Activated B cell treated with CpG ODN at 0.5 μM for 24 hours (primary cell): ENCODE measurements around the gene UBR4. TPM values are rescaled to one million over a fixed set of nuclear protein-coding genes. Genes with fewer than 3 reads are reported as not detected.

ENCODE experiments used
- ATAC-seq: fragments of 200-7000 bp; cut with Tn5 transposase; one replicate; pipeline ENCODE4 v1.10.0; 2021; ENCODE audit warnings: low read depth, mild to moderate bottlenecking, moderate library complexity
- CTCF ChIA-PET: fragments of 350-600 bp; sonication (Branson Sonifier 250); formaldehyde crosslinking; loops from one replicate; lab custom pipeline; 2021; ENCODE audit warnings: antibody characterized with exemption; lab: Charles Lee
- POLR2A ChIA-PET: fragments of 350-600 bp; sonication (Branson Sonifier 250); formaldehyde crosslinking; loops from one replicate; lab custom pipeline; 2021; ENCODE audit warnings: antibody characterized with exemption; lab: Charles Lee
- DNase-seq: peaks from one replicate; pipeline ENCODE4 v3.0.0; 2022
- H3K27ac Mint-ChIP-seq: one replicate; pipeline ENCODE4 v1.8.0; 2020; ENCODE audit warnings: mixed read lengths
- H3K27me3 Mint-ChIP-seq: one replicate; pipeline ENCODE4 v1.8.0; 2021; ENCODE audit warnings: mixed read lengths
- H3K36me3 Mint-ChIP-seq: one replicate; pipeline ENCODE4 v1.8.0; 2021; ENCODE audit warnings: low read depth, mixed read lengths
- H3K4me1 Mint-ChIP-seq: one replicate; pipeline ENCODE4 v1.8.0; 2021; ENCODE audit warnings: mixed read lengths
- H3K4me3 Mint-ChIP-seq: one replicate; pipeline ENCODE4 v1.8.0; 2020; ENCODE audit warnings: mild to moderate bottlenecking, mixed read lengths
- H3K9me3 Mint-ChIP-seq: one replicate; pipeline ENCODE4 v1.8.0; 2020; ENCODE audit warnings: mixed read lengths
- intact Hi-C: fragments of 100-400 bp; cut with micrococcal nuclease; formaldehyde crosslinking; loops from one replicate; pipeline ENCODE4 v1.15.1; 2024
- total RNA-seq: library from RNA; stranded (reverse); gene quantifications from 2 replicates; pipeline ENCODE4 v1.2.3, GENCODE V29; 2022
- TF ChIP-seq, protein P1 (sequence below): fragments of 200-600 bp; IDR thresholded peaks from one replicate; pipeline ENCODE4 v1.8.0; 2022; ENCODE audit warnings: antibody characterized with exemption, mild to moderate bottlenecking

The UBR4 gene
- total RNA-seq, 1 donor from 2014 or later: 262 TPM

DNA sequence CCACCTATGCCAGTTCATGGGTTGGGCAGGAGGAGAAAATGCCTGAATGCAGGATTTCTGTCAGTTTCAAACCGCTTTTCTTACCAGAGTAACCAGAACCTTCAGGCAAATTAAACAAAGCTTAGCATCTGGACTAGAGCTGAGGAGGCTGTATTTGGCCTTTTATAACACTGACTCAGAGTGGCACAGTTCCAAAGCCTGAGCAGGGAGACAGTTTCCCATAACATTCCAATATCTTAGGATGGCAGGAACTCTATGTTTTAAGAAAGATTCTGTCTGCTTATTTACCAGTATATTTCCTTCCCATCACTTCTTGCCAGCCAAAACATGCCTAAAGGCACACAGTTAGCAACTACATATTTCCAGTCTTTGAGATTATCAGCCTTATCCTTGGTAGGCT lies 46.8 kb downstream of the UBR4 start:
- Mint-ChIP-seq H3K4me1 (no peaks in the 10 kb centered on the region), H3K9me3 (no peaks in the 10 kb centered on the region), H3K27ac (no peak overlapping the region), H3K4me3 (no peak overlapping the region), H3K36me3 (peaks cover 98% of the 10 kb centered on the region), H3K27me3 (no peaks in the 10 kb centered on the region)
- ChIA-PET CTCF (no interaction called here), POLR2A (no interaction called here)
- intact Hi-C loops: no loop called here
- DNase-seq (no peak), ATAC-seq (no peak)
- TF ChIP-seq, protein P1, sequence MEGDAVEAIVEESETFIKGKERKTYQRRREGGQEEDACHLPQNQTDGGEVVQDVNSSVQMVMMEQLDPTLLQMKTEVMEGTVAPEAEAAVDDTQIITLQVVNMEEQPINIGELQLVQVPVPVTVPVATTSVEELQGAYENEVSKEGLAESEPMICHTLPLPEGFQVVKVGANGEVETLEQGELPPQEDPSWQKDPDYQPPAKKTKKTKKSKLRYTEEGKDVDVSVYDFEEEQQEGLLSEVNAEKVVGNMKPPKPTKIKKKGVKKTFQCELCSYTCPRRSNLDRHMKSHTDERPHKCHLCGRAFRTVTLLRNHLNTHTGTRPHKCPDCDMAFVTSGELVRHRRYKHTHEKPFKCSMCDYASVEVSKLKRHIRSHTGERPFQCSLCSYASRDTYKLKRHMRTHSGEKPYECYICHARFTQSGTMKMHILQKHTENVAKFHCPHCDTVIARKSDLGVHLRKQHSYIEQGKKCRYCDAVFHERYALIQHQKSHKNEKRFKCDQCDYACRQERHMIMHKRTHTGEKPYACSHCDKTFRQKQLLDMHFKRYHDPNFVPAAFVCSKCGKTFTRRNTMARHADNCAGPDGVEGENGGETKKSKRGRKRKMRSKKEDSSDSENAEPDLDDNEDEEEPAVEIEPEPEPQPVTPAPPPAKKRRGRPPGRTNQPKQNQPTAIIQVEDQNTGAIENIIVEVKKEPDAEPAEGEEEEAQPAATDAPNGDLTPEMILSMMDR: no peak

DNA sequence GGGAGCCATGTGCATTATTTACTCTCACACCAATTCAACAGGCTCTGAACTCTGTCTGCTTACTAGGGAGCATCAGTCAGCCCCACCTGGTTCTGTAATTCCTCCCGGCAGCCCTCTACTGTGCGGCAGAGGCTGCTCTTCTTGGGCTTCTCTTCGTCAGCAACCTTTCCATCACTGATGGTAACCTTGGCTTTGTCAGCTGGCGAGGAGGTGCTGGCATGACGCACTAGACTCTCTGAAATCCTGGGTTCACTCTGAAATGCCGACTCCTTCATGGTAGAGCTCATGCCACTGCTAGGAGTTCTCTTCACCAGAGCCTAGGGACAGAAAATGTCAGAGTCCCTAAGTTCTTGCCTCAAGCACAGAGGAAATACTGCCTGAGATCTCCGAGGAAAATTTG lies 49.2 kb downstream of the UBR4 start:
- Mint-ChIP-seq H3K4me3 (no peak overlapping the region), H3K27ac (no peak overlapping the region), H3K27me3 (no peaks in the 10 kb centered on the region), H3K36me3 (peaks cover 98% of the 10 kb centered on the region), H3K4me1 (no peaks in the 10 kb centered on the region), H3K9me3 (no peaks in the 10 kb centered on the region)
- intact Hi-C loops: no loop called here
- TF ChIP-seq, protein P1: no peak
- ChIA-PET CTCF (no interaction called here), POLR2A (no interaction called here)
- ATAC-seq: no peak
- DNase-seq: no peak

DNA sequence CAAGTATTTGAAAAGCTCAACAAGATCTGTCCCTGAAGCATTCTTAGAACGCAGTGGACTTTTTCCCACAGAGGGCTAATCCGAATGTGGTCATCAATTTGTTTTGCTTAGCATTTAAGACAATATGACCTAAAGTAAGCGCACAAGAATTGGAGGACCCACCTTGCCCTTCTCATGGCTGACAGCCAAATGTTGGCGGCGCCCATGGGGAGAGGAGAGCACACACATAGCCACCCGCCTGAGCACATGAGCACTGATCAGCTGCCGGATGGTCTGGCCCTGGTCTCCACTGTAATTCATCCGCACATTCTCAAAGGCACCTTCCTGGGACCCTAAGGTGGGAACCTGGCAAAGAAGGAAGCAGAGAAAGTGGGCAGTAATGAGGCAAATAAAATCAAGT lies 52.4 kb downstream of the UBR4 start:
- intact Hi-C loops: no loop called here
- DNase-seq (no peak), ATAC-seq (no peak)
- ChIA-PET POLR2A (no interaction called here), CTCF (no interaction called here)
- peaks cover 98% of the 10 kb centered on the region for H3K36me3 Mint-ChIP-seq
- H3K27ac Mint-ChIP-seq: no peak overlapping the region
- no peaks in the 10 kb centered on the region for H3K9me3 Mint-ChIP-seq
- no peaks in the 10 kb centered on the region for H3K27me3 Mint-ChIP-seq
- TF ChIP-seq, protein P1: no peak
- no peak overlapping the region for H3K4me3 Mint-ChIP-seq
- no peaks in the 10 kb centered on the region for H3K4me1 Mint-ChIP-seq

DNA sequence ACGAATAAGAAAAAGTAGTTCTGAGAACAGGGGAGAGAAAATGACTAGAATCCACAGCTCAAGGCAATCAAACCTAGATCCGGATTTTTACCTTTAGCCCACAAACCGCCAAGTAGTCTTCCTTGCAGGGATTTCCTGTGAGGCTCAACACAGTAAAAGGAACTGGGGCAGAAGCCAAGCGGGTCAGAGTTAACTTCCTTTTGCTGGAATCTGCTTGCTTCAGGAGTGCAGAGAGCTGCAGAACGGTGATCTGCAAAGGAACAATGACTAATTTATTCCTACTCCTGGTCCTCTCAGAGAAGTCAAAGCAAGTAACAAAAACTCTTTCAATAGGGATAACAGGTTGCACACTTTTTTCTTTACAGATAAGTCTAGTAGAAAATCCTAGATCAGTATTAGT lies 53.4 kb downstream of the UBR4 start:
- Mint-ChIP-seq H3K4me1 (no peaks in the 10 kb centered on the region), H3K36me3 (peaks cover 98% of the 10 kb centered on the region), H3K4me3 (no peak overlapping the region), H3K27me3 (no peaks in the 10 kb centered on the region), H3K27ac (no peak overlapping the region), H3K9me3 (no peaks in the 10 kb centered on the region)
- intact Hi-C loops: no loop called here
- DNase-seq: no peak
- TF ChIP-seq, protein P1: no peak
- ChIA-PET POLR2A (no interaction called here), CTCF (no interaction called here)
- ATAC-seq: no peak

DNA sequence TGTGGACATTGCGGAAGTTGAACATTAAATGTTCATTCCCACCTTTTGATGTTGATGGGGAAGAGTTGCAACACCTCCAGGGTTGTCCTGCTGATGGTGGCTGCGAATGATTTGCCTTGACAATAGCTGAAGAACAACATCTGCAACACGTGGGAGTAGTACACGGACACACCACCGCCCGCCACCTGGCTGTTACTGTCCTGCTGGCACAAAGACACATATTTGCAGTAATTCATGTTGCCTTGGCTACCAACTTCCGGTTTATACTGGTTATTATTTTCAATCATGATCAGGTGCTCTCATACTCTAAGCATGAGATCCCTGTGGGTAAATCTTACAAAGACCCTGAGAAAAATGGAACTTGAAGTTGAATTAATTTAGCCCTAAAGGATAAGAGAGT lies 55.2 kb downstream of the UBR4 start:
- H3K27me3 Mint-ChIP-seq: no peaks in the 10 kb centered on the region
- ATAC-seq (no peak), DNase-seq (no peak)
- no peaks in the 10 kb centered on the region for H3K9me3 Mint-ChIP-seq
- no peaks in the 10 kb centered on the region for H3K4me1 Mint-ChIP-seq
- H3K27ac Mint-ChIP-seq: no peak overlapping the region
- intact Hi-C loops: no loop called here
- peaks cover 98% of the 10 kb centered on the region for H3K36me3 Mint-ChIP-seq
- CTCF ChIA-PET: no interaction called here
- TF ChIP-seq, protein P1: no peak
- H3K4me3 Mint-ChIP-seq: no peak overlapping the region
- POLR2A ChIA-PET: no interaction called here
